Sigmoid colon (tissue), 7 donors: ENCODE data around the gene FRAS1. TPM values are rescaled to one million over a fixed set of nuclear protein-coding genes. Genes with fewer than 3 reads are reported as not detected.

ENCODE experiments used
- DNase-seq: peaks from one replicate; pipeline ENCODE4 v3.0.0-alpha.2; 2019
- H3K27ac ChIP-seq, 4 donors: fragments of 200-600 bp; sonication (generic); one replicate each; pipeline ENCODE4 v1.5.1; 2016 to 2019; ENCODE audit warnings: mild to moderate bottlenecking in 1 of 4
- H3K27me3 ChIP-seq, 3 donors: fragments of 200-600 bp; sonication (generic); one replicate each; pipeline ENCODE4 v1.5.1; 2019; ENCODE audit warnings: mild to moderate bottlenecking in 1 of 3
- H3K36me3 ChIP-seq, 4 donors: fragments of 200-600 bp; sonication (generic); one replicate each; pipeline ENCODE4 v1.5.1; 2016 to 2019
- H3K4me1 ChIP-seq, 4 donors: fragments of 200-600 bp; sonication (generic); one replicate each; pipeline ENCODE4 v1.5.1; 2017 to 2019
- H3K4me3 ChIP-seq, 4 donors: fragments of 200-600 bp; sonication (generic); one replicate each; pipeline ENCODE4 v1.5.1; 2017 to 2019; ENCODE audit warnings: mild to moderate bottlenecking in 2 of 4, moderate library complexity in 1 of 4
- H3K9me3 ChIP-seq, 4 donors: fragments of 200-600 bp in 3 of 4; sonication (generic) in 3 of 4; one replicate each; pipeline versions ENCODE4 v1.5.1 to v1.6.1; 2013 to 2019
- EP300 ChIP-seq, 4 donors: sonication (generic); formaldehyde crosslinking; IDR thresholded peaks; one replicate each; pipeline ENCODE4 v1.6.1; 2017; ENCODE audit warnings: antibody characterized with exemption in 4 of 4
- POLR2A ChIP-seq, 2 donors: fragments of 450-650 bp; IDR thresholded peaks; one replicate each; pipeline ENCODE4 v1.6.1; 2016; ENCODE audit warnings: antibody characterized with exemption in 2 of 2, mild to moderate bottlenecking in 2 of 2, moderate library complexity in 2 of 2
- POLR2AphosphoS5 ChIP-seq, 4 donors: sonication (generic); formaldehyde crosslinking; IDR thresholded peaks; one replicate each; pipeline ENCODE4 v1.6.1; 2017; ENCODE audit warnings: antibody characterized with exemption in 4 of 4
- whole genome bisulfite sequencing, 2 donors: extraction: QIAGEN DNeasy Blood & Tissue Kit; methylation state at CpG; one replicate each; pipeline ENCODE4 v1.1.7; 2013; 5-methylcytosine and 5-hydroxymethylcytosine counted together
- intact Hi-C: fragments of 100-400 bp; cut with DNase I; formaldehyde crosslinking; loops from one replicate; pipeline ENCODE4 v1.15.1; 2023
- polyA plus RNA-seq, 3 donors: library from polyadenylated mRNA; stranded (reverse); fragments of 200-250 nt; gene quantifications; one replicate each; pipeline ENCODE4 v1.2.3, GENCODE V29; 2013
- total RNA-seq, 4 donors: library from RNA; depleted of rRNA; stranded (reverse); fragments of >200 nt; gene quantifications; one replicate each; pipeline ENCODE4 v1.1.0, GENCODE V29; 2016
- TF ChIP-seq, protein P1 (sequence below), 4 experiments: fragments of 450-650 bp in 3 of 4; fragments of 200-600 bp in 1 of 4; IDR thresholded peaks; one replicate each; pipeline ENCODE4 v1.5.1; 2016 to 2019; ENCODE audit warnings: antibody characterized with exemption in 4 of 4, mild to moderate bottlenecking in 3 of 4, moderate library complexity in 2 of 4
- donor health status: healthy with polysubstance abuse.
- donor health status: Bipolar disorder and iron deficiency.
- donor health status: healthy.

Gene FRAS1
- total and polyA plus RNA-seq, 7 donors = under 0.01 to 22.4 (median 7.4) TPM; not detected in 1

DNA sequence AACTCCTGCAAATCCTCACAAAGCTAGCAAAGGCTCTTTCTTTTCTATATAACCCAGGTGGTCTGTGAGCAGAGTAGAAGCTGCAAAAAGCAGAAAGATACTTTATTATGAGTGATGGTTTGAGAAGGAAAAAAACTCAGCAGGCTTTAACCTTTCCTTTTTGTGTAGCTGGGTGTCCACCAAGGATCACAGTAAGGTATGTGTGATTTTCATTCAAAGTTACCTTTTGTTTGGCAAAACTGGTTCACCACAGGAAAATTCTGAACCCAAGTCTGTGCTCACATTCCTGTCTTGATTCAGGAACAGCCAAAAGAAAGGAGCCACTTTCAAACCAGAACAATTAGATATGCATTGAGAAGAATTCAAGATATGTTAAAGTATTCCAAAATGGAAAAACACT lies 35.7 kb downstream of the FRAS1 start:
- Histone ChIP-seq H3K4me1 (peaks cover 0 to 10% (median 4%) of the 10 kb centered on the region in 4 donors), H3K27me3 (no peaks in the 10 kb centered on the region), H3K27ac (no peak overlapping the region), H3K9me3 (no peaks in the 10 kb centered on the region), H3K36me3 (no peaks in the 10 kb centered on the region), H3K4me3 (no peak overlapping the region)
- intact Hi-C loops = no loop called here
- no peak for DNase-seq
- TF ChIP-seq, protein P1, sequence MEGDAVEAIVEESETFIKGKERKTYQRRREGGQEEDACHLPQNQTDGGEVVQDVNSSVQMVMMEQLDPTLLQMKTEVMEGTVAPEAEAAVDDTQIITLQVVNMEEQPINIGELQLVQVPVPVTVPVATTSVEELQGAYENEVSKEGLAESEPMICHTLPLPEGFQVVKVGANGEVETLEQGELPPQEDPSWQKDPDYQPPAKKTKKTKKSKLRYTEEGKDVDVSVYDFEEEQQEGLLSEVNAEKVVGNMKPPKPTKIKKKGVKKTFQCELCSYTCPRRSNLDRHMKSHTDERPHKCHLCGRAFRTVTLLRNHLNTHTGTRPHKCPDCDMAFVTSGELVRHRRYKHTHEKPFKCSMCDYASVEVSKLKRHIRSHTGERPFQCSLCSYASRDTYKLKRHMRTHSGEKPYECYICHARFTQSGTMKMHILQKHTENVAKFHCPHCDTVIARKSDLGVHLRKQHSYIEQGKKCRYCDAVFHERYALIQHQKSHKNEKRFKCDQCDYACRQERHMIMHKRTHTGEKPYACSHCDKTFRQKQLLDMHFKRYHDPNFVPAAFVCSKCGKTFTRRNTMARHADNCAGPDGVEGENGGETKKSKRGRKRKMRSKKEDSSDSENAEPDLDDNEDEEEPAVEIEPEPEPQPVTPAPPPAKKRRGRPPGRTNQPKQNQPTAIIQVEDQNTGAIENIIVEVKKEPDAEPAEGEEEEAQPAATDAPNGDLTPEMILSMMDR (IDR thresholded peaks at IDR 0.05) = no peak
- no peak for TF ChIP-seq EP300 (IDR thresholded peaks at IDR 0.05)
- no peak for TF ChIP-seq POLR2AphosphoS5 (IDR thresholded peaks at IDR 0.05)
- no peak for TF ChIP-seq POLR2A (IDR thresholded peaks at IDR 0.05)

DNA sequence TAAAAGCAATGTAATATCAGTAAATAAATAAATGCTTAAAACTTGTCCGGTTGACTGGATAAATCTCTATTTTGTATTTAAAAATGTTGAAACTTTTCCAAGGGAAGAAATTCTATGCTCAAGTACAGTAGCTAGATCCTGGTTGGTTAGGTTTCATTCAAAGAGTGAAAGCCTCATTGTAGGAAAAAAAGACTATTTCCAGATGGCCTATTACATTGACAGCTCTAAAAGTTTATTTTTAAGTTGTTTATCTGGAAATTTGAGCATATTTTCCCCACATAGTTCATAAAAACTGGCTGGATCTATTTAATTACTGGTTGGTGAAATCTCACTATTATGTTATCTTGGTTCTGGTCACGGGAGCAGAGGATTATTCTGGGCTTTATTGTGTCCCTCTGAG lies 38.0 kb downstream of the FRAS1 start:
- H3K27ac ChIP-seq = no peak overlapping the region
- TF ChIP-seq POLR2A (IDR thresholded peaks at IDR 0.05) = no peak
- TF ChIP-seq, protein P1 (IDR thresholded peaks at IDR 0.05) = no peak
- TF ChIP-seq EP300 (IDR thresholded peaks at IDR 0.05) = no peak
- TF ChIP-seq POLR2AphosphoS5 (IDR thresholded peaks at IDR 0.05) = no peak
- no peaks in the 10 kb centered on the region for H3K27me3 ChIP-seq
- H3K9me3 ChIP-seq = no peaks in the 10 kb centered on the region
- H3K36me3 ChIP-seq = no peaks in the 10 kb centered on the region
- WGBS, 2 donors = 76 to 81% methylated on average over 2 of the region's 2 CpGs
- intact Hi-C loops = no loop called here
- DNase-seq = no peak
- H3K4me3 ChIP-seq = no peak overlapping the region
- H3K4me1 ChIP-seq = peaks cover 0 to 28% (median 11%) of the 10 kb centered on the region in 4 donors

DNA sequence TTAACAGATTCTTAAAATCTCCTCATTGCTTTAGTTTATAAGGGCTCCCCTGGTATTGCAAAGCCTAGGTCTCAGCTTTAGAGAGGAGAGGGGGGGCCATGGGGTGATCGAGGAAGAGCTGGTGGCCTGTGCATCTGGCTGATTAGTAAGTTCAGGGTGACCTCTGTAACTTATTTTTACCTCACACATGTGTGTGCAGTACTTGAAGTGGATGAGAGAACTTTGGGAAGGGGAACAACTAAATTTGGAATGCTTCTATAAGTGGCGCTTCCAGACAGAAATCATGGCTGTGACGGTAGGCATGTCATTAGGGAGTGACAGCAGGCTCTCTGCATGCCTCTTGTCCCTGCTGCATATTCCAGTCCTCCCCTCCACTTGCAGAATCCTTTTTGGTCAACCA lies 41.9 kb downstream of the FRAS1 start:
- Histone ChIP-seq H3K27ac (no peak overlapping the region), H3K9me3 (no peaks in the 10 kb centered on the region), H3K4me3 (no peak overlapping the region), H3K36me3 (no peaks in the 10 kb centered on the region), H3K4me1 (peaks cover 0 to 24% (median 12%) of the 10 kb centered on the region in 4 donors), H3K27me3 (no peaks in the 10 kb centered on the region)
- DNase-seq = no peak
- intact Hi-C loops = no loop called here
- WGBS, 2 donors = 83 to 87% methylated on average over 3 of the region's 3 CpGs
- no peak for TF ChIP-seq EP300 (IDR thresholded peaks at IDR 0.05)
- TF ChIP-seq, protein P1 (IDR thresholded peaks at IDR 0.05) = no peak
- TF ChIP-seq POLR2A (IDR thresholded peaks at IDR 0.05) = no peak
- no peak for TF ChIP-seq POLR2AphosphoS5 (IDR thresholded peaks at IDR 0.05)

DNA sequence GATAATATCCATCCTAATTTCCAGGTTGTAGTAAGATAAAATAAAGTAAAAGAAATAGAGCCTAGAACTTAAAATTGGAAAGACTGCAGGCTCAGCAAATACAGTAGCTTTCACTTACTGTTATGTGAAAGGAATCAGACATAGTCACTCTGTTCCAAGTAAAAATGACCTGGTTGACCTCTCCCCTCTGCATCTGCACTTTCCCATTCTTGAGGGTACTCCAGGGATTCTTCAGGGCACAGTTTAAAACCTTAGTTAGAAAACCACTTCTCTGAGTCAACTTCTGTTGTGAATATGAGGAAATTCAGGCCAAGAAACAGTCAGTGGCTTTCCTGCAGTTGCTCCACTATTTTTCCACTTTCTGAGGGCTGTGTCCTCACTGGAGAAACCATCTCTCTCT lies 42.9 kb downstream of the FRAS1 start:
- intact Hi-C loops = no loop called here

More for the DNA sequence above, 42.9 kb downstream of the FRAS1 start:
- TF ChIP-seq POLR2A (IDR thresholded peaks at IDR 0.05) (no peak), EP300 (IDR thresholded peaks at IDR 0.05) (no peak), POLR2AphosphoS5 (IDR thresholded peaks at IDR 0.05) (no peak)
- TF ChIP-seq, protein P1 (IDR thresholded peaks at IDR 0.05) = no peak
- no peak for DNase-seq
- peaks cover 0 to 24% (median 12%) of the 10 kb centered on the region in 4 donors for H3K4me1 ChIP-seq
- peak overlapping the region in 1 of 4 donors; percentile 5 for H3K27ac ChIP-seq
- H3K9me3 ChIP-seq = no peaks in the 10 kb centered on the region
- H3K36me3 ChIP-seq = no peaks in the 10 kb centered on the region
- H3K4me3 ChIP-seq = no peak overlapping the region
- H3K27me3 ChIP-seq = no peaks in the 10 kb centered on the region
